ENCODE measurements around the gene CEP104.

DNA sequence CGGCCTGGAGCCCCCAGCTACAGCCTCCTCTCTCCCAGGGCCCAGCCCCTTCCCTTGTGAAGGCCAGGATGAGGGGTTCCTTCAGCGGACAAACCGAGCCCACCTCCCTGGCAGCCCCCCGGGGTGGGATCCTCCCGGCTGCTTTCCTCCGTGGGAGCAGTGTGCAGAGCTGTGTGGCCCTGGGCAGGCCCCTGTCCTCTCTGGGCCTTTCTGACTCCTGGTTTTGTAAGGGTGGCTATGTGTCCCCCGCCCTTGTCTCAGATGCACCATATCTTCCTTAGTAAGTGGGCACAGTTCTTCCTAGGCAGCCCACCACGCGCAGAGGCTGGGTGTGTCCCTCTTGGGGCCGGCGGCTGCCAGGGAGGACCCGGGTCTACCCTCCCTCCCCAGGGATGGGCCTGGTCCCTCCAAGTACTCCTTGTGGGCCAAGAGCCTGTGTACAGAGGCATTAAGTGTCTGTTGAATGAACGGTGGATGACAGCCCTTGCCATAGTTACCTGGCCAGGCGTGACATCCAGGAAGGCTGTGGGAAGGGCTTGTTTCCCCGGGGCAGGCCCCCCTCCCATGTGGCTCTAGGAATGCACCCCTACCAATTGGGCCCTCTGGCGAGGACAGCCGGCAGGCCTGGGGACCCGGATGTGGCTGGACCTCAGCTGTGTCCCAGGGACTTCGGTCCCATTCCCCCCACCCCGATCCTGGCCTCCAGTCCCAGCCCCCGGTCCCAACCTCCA lies 80.6 kb downstream of the CEP104 start:
- TF ChIP-seq, protein P1, sequence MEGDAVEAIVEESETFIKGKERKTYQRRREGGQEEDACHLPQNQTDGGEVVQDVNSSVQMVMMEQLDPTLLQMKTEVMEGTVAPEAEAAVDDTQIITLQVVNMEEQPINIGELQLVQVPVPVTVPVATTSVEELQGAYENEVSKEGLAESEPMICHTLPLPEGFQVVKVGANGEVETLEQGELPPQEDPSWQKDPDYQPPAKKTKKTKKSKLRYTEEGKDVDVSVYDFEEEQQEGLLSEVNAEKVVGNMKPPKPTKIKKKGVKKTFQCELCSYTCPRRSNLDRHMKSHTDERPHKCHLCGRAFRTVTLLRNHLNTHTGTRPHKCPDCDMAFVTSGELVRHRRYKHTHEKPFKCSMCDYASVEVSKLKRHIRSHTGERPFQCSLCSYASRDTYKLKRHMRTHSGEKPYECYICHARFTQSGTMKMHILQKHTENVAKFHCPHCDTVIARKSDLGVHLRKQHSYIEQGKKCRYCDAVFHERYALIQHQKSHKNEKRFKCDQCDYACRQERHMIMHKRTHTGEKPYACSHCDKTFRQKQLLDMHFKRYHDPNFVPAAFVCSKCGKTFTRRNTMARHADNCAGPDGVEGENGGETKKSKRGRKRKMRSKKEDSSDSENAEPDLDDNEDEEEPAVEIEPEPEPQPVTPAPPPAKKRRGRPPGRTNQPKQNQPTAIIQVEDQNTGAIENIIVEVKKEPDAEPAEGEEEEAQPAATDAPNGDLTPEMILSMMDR (conservative IDR thresholded peaks at IDR 0.05): no peak; the same call in 1 of the 2 replicates
- TF ChIP-seq ZFX (IDR thresholded peaks at IDR 0.05): no peak

Data from C4-2B (cell line).